Adrenal gland (tissue), 5 donors: ENCODE data around the gene RBM12.
"Not testable (repeated sequence)": the region's sequence is repeated elsewhere in the genome, so short reads cannot be mapped to it uniquely, and the experiment has no call there.

ENCODE experiments used
- POLR2A ChIP-seq, 2 donors: fragments of 450-650 bp; IDR thresholded peaks; one replicate each; pipeline ENCODE4 v1.6.1; 2017; ENCODE audit warnings: antibody characterized with exemption in 2 of 2, mild to moderate bottlenecking in 2 of 2, moderate library complexity in 1 of 2
- TF ChIP-seq, protein P1 (sequence below), 6 experiments: fragments of 450-650 bp in 4 of 6; fragments of 200-600 bp in 2 of 6; sonication (generic) in 1 of 6; IDR thresholded peaks; 1 replicate in 5 of 6; 2 replicates in 1 of 6; pipeline versions ENCODE4 v1.5.1 to v1.8.0; 2016 to 2021; ENCODE audit warnings: antibody characterized with exemption in 6 of 6, mild to moderate bottlenecking in 2 of 6, moderate library complexity in 1 of 6
- donor health status: DM: no; HTN: no; CAD: no.

DNA sequence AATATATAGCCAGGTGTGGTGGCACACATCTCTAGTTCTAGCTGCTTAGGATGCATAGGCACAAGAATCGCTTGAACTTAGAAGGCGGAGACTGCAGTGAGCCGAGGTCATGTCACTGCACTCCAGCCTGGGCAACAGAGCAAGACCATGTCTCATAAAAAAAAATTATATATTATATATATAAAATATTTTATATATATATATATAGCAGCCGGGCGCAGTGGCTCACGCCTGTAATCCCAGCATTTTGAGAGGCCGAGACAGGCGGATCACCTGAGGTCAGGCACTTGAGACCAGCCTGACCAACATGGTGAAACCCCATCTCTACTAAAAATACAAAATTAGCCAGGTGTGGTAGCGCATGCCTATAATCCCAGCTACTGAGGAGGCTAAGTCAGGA lies 20.7 kb upstream of the RBM12 start:
- TF ChIP-seq, protein P1, sequence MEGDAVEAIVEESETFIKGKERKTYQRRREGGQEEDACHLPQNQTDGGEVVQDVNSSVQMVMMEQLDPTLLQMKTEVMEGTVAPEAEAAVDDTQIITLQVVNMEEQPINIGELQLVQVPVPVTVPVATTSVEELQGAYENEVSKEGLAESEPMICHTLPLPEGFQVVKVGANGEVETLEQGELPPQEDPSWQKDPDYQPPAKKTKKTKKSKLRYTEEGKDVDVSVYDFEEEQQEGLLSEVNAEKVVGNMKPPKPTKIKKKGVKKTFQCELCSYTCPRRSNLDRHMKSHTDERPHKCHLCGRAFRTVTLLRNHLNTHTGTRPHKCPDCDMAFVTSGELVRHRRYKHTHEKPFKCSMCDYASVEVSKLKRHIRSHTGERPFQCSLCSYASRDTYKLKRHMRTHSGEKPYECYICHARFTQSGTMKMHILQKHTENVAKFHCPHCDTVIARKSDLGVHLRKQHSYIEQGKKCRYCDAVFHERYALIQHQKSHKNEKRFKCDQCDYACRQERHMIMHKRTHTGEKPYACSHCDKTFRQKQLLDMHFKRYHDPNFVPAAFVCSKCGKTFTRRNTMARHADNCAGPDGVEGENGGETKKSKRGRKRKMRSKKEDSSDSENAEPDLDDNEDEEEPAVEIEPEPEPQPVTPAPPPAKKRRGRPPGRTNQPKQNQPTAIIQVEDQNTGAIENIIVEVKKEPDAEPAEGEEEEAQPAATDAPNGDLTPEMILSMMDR (IDR thresholded peaks at IDR 0.05): not testable (repeated sequence)
- not testable (repeated sequence) for TF ChIP-seq POLR2A (IDR thresholded peaks at IDR 0.05)
